ENCODE results near the gene PCDH9.

PCDH9 gene

GRCh38 chr13:66364346-66364745 is 865.8 kb downstream of the PCDH9 start:
- no peak for DNase-seq (ENCODE audit: low read depth, low spot score)
- no peak overlapping the region for H3K4me3 ChIP-seq (ENCODE audit: low read length)

GRCh38 chr13:66362485-66362884 is 867.7 kb downstream of the PCDH9 start:
- no peak overlapping the region for H3K4me3 ChIP-seq (ENCODE audit: low read length)
- DNase-seq (ENCODE audit: low read depth, low spot score), result no peak

DNA sequence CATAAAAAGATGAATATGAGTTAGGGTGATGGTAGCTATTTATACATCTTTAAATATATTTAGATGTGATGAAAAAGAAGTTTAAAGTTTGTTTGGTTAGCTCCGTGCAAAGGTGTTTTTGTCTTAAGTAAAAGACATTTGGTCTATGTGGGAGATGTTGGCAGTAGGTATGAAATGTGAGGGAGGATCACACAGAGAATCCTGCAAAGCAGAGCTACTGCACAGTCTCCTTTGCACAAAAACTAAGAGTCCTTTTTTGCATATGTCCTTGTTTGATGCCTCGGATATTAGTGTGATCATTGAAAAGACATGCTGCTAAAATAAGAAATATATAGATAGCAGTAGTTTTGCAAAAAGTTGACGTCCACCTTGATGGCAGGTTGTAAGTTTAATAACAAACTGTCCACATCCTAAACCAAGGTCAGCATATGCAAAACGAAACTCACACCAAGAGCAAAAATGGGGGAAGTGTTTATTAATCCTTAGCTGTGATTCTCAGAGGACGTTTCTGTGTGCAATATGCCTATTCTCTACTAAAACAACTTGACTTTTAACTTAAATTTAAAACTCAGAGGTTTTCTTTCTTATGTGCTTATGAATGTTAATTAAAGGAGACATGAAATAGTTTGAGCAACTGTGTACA is 870.1 kb downstream of the PCDH9 start:
- no peak overlapping the region for H3K4me3 ChIP-seq (ENCODE audit: low read length)

DNA sequence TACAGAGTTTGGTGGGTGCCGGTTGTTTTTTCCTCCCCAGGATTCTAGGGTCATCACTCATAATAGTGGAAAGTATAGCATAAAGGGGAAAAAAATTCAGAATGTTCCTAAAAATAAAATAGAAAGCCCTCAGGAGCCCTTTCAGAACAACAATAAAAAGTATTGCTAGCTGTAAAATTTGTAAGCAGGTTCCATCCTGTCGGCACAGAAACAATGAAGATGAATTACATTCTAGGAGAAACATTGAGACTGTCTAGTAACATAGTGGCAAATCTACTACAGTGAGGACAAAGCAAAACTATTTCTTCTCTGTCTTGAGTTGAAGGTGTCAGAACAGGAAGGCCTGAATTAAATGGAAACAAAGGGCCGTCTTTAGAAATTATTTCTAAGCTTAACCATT is 870.7 kb downstream of the PCDH9 start:
- no peak overlapping the region for H3K4me3 ChIP-seq (ENCODE audit: low read length)
- no peak for DNase-seq (ENCODE audit: low read depth, low spot score)

More for the DNA sequence above, 870.1 kb downstream of the PCDH9 start:
- no peak for DNase-seq (ENCODE audit: low read depth, low spot score)

- DNase-seq (ENCODE audit: low read depth, low spot score), result no peak
- H3K4me3 ChIP-seq (ENCODE audit: low read length), result no peak overlapping the region
These were observed 871.6 kb downstream of the PCDH9 start for GRCh38 chr13:66358564-66358963.

DNA sequence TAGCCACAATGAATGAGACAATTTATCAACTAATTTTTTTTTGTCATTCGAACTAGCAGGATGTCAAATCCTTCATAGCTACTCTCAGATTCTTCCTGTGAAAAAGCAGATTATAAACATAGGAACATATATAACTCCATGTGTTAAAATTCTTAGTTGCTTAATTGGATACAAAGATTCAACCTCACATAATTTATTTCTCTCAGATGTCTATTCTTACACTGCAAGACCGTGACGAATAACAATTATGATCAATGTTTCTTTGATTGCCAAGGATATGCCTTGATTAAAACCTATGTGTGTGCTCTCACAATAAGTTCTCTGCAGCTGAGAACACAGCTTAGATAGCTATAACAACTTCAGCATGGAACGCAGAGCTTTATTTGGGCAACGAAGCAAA is 872.7 kb downstream of the PCDH9 start:
- DNase-seq (ENCODE audit: low read depth, low spot score), result no peak
- no peak overlapping the region for H3K4me3 ChIP-seq (ENCODE audit: low read length)

DNA sequence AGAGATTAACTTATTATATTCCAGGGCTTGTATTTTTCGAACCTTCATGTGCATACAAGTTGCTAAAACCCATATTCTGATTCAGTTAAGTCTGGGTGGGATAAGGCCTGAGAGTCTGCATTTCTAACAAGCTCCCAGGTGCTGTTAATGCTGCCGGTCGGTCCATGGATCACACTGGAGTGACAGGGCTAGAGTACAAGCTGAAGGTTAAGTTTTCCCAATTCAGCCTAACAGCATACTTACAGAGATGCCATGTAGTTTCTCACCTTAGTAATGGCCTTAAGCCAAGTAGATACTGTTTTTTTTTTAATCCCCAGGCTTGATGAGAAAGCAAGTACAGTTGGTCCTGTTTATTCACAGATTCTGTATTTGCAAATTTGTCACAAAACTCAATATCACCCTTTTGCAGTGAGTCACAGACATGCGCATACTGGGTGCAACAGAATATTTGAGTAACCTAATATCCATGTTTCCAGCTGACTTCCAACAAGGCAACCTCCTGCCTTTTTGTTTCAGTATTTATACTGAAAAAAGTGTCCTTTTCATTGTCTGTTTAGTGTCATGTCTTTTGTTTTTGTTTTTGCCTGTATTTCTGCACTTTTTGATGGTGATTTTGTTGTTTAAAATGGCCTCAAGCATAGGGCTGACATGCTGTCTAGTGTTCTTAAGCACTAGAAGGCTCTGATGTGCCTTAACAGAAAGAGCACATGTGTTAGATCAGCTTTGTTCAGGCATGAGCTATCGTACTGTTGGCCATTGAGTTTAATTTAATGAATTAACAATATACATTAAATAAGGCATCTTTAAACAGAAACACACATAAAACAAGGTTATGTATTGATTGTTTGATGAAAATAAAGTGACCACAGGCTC is 875.0 kb downstream of the PCDH9 start:
- H3K4me3 ChIP-seq (ENCODE audit: low read length), result no peak overlapping the region
- no peak for DNase-seq (ENCODE audit: low read depth, low spot score)

DNA sequence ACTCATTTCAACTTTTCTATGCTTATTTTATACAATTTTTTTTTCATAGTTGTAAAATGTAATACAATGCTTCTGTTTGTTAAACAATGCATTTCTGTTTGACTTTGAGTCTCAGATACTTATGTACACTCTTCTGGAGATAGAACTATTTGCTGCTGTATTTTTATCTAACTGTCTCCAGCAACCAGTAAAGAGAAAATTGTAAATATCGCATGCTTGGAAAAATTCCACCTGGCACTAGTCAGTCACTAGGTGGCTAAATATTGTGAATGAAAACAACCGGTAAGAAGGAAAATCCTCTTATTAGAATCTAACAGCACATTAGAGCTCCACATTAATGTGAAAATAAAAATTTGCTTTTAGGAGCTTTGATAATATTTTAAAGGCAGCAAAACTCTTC is 876.5 kb downstream of the PCDH9 start:
- H3K4me3 ChIP-seq (ENCODE audit: low read length), result no peak overlapping the region
- DNase-seq (ENCODE audit: low read depth, low spot score), result no peak

DNA sequence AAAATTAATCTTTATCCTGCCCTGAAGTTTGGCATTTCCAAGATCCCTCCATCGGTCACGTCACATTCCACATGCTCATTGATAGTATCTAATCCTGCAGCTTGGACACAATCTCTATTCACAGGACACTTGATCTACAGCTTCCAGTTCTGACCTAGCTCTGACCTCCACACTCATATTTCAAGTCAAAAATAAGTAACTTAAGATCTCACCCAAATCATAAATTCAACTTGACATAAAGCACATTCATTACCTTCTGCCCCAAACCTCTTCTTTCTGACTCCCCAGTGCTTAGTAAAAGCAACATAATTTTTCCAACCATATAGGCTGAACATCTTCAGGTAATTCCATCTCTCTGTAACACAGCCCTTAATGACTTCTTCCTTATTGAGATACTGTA is 880.2 kb downstream of the PCDH9 start:
- no peak for DNase-seq (ENCODE audit: low read depth, low spot score)
- H3K4me3 ChIP-seq (ENCODE audit: low read length), result no peak overlapping the region

DNA sequence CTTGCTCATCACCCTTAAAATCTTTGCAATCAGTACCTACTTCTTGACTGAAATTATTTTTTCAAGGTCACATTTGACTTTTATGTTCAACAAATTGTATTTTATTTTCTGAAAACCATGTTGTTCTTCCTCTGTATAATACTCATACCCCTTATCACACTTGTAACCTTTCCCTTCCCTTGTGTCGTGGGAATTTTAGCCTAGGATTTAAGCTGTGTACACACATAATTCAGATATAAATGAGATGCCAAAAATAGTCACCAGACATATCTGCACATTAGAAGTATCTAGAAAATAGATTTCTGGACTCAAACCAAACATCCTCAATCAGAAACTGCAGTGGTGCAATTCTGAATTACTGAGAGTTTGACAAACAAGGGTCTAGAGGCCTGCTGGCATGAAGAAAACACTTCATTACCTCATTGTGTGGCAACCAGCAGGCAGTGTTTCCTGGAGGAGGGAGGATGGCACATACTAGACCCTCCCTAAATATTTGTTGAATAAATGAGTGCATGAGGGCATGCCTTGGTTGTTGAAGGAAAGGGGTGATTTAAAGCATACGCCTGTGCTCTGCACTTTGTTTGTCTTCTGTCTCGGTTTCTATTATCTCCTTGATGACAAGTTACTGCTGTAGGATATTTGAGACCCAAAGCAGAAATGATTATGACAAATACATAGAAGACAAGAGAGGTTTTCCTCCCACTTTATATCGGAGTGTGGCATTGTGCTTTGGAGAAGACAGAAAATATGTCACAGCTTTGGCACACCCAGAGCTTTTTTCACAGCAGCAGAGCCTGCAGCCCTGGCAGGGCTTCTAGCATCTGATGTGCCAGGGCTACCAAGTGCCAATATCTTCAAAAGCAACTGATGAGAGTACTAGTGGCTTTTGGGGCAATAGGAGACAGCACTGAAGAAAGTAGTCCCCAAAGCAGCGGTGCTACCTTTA is 881.1 kb downstream of the PCDH9 start:
- no peak overlapping the region for H3K4me3 ChIP-seq (ENCODE audit: low read length)
- no peak for DNase-seq (ENCODE audit: low read depth, low spot score)

GRCh38 chr13:66347486-66348117 is 882.5 kb downstream of the PCDH9 start:
- H3K4me3 ChIP-seq (ENCODE audit: low read length), result no peak overlapping the region
- DNase-seq (ENCODE audit: low read depth, low spot score), result no peak

DNA sequence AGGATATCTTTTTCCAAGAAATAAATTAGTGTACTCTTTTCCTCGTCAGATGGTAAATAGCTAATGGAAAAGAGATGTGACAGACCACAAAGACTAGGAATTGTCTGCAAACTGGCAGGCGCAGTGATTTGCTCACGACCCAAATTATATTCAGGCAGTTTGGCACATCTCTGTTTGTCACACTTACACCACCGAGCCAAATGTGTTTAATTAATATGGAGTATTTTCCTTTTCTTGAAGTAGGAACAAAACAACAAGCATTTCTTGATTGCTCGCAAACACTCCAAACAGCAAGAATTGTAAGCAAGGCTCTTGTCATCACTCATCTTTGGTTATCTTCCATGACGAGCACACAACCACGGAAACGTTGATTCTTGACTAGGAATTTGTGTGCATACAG is 884.2 kb downstream of the PCDH9 start:
- DNase-seq (ENCODE audit: low read depth, low spot score), result no peak
- H3K4me3 ChIP-seq (ENCODE audit: low read length), result no peak overlapping the region

GRCh38 chr13:66345518-66345810 is 884.7 kb downstream of the PCDH9 start:
- no peak for DNase-seq (ENCODE audit: low read depth, low spot score)
- H3K4me3 ChIP-seq (ENCODE audit: low read length), result no peak overlapping the region

GRCh38 chr13:66344805-66345517 is 885.2 kb downstream of the PCDH9 start:
- H3K4me3 ChIP-seq (ENCODE audit: low read length), result no peak overlapping the region
- no peak for DNase-seq (ENCODE audit: low read depth, low spot score)

- DNase-seq (ENCODE audit: low read depth, low spot score), result no peak
- H3K4me3 ChIP-seq (ENCODE audit: low read length), result no peak overlapping the region
These were observed 886.8 kb downstream of the PCDH9 start for GRCh38 chr13:66343224-66343828.

DNA sequence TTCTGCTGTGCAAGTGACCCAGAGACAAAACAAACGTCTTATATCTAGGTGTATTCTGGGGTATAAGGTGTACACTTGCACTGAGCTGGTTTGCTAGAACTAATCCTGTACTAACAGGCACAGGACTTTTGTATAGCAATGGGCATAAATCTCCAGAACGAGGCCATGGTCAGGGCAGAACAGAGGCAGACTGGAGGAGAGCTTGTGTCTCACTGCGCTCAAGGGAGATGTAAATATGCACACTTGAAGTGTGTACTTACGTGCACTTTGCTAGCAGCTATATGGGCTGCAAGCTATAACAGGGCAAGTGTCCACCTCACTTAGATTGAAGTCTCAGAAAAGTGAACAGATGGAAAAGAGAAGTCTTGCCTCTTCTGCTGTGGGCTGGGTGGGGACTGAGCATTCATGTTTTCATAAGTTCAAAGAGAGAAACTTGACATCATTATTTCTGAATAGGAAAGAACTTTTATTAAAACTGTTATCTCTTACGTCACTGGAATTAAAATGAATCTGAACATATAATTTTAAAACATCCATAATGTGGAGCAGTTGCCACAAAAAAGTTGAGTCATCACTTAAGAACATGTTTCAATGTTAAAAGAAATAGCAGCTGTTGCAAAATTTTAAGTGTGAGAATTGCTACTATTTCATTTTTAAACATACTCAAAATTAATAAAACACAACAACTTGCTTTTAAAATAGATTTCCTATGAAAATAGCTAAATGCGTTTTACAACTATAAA is 888.3 kb downstream of the PCDH9 start:
- no peak for DNase-seq (ENCODE audit: low read depth, low spot score)
- no peak overlapping the region for H3K4me3 ChIP-seq (ENCODE audit: low read length)

DNA sequence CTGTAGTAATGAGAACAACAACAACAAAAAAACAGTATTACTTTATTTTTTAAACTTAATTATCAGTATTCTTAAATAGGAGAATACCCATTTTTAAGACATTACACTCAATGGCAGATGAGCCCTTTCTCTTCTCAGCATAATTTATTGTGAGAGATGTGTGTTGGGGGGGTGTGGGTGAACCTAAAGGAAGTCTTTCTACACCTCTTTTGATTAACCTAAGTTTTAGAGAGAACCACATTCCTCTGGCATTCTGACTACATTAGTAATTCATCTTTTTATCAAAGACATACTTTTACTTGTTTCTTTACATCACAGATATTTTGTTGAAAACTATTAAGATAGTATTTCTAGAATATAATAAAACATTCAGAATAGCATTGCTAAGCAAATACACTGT is 890.9 kb downstream of the PCDH9 start:
- no peak for DNase-seq (ENCODE audit: low read depth, low spot score)
- H3K4me3 ChIP-seq (ENCODE audit: low read length), result no peak overlapping the region

- H3K4me3 ChIP-seq (ENCODE audit: low read length), result no peak overlapping the region
- DNase-seq (ENCODE audit: low read depth, low spot score), result no peak
These were observed 891.6 kb downstream of the PCDH9 start for GRCh38 chr13:66338542-66338941.

Measured in Jurkat, Clone E6-1 (cell line).